GM12865 (cell line): Measurements from ENCODE around the gene CELF4.

Experiments
- DNase-seq: peaks from one replicate; pipeline ENCODE4 v3.0.0; 2010; ENCODE audit warnings: low read depth
- H3K4me3 ChIP-seq: 2 replicates; pipeline ENCODE4 v1.5.1; 2011; ENCODE audit warnings: mild to moderate bottlenecking, low read depth, low read length, control low read depth
- CTCF ChIP-seq: IDR thresholded peaks from 2 replicates; pipeline ENCODE4 v1.5.1; 2011; ENCODE audit warnings: low read length, control low read depth, low read depth, inconsistent platforms; ENCODE audit not compliant: insufficient read depth; ENCODE audit errors: missing control alignments

Gene CELF4

DNA sequence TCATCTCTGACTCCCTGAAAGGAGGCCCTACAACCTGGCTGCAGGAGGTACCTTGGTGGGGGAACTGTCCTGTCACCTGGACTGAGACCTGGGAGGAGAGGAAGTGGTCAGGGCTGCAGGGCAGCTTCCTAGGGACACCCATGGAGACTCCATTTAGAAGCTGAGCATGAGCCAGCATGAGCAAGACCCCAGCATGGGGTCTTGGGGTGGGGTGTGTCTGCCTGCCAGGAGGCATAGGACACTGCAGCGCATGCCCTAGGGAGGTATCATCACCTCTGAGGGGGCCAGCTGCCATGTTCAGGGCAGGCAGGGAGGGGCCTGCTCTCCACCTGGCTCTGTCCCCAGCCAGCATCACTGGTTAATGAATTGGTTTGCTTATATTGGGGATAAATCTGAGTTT lies 249.7 kb downstream of the CELF4 start:
- TF ChIP-seq CTCF, result no peak
- DNase-seq, result no peak
- no peak overlapping the region for H3K4me3 ChIP-seq

- TF ChIP-seq CTCF, result no peak
- H3K4me3 ChIP-seq, result no peak overlapping the region
- no peak for DNase-seq
Measured at GRCh38 chr18:37314534-37314933, 251.1 kb downstream of the CELF4 start.

GRCh38 chr18:37313624-37314023 lies 252.0 kb downstream of the CELF4 start:
- no peak for TF ChIP-seq CTCF
- no peak overlapping the region for H3K4me3 ChIP-seq
- DNase-seq, result no peak

- no peak for TF ChIP-seq CTCF
- H3K4me3 ChIP-seq, result no peak overlapping the region
- no peak for DNase-seq
Measured at GRCh38 chr18:37309861-37310260, 255.7 kb downstream of the CELF4 start.

GRCh38 chr18:37309059-37309458 lies 256.5 kb downstream of the CELF4 start:
- no peak overlapping the region for H3K4me3 ChIP-seq
- no peak for DNase-seq
- TF ChIP-seq CTCF, result no peak

GRCh38 chr18:37307181-37307580 lies 258.4 kb downstream of the CELF4 start:
- no peak for DNase-seq
- no peak for TF ChIP-seq CTCF
- H3K4me3 ChIP-seq, result no peak overlapping the region

DNA sequence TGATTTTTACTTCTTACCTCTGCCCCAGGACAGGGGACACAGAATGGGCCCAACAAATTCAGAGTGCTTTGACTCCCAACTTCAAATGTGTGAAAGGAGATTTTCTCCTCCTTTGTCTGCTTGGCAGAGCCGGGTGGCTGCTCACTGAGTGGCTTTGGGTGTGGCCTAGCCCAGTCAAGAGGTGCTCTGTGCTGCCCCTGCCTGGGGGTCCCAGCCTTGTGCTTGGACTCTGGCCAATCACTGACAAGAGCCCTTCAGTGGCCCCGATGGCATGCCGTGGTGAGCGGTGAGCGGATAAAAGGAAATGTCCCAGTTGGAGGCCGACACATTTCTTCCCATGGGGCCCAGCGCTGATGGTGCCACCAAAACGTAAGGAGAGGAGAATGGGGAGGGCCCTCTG lies 259.2 kb downstream of the CELF4 start:
- TF ChIP-seq CTCF, result no peak
- DNase-seq, result no peak

More for the DNA sequence above, 259.2 kb downstream of the CELF4 start:
- H3K4me3 ChIP-seq, result no peak overlapping the region
